HCT116 (cell line): Measurements from ENCODE around the gene CD248.

Experiments used
- CEBPB ChIP-seq: IDR thresholded peaks from 2 replicates; pipeline ENCODE4 v1.6.1; 2012; ENCODE audit warnings: low read depth
- EZH2 ChIP-seq: fragments of 200-600 bp; sonication (generic); IDR thresholded peaks from 2 replicates; pipeline ENCODE4 v1.6.1; 2017; ENCODE audit warnings: antibody characterized with exemption, mixed run types
- JUND ChIP-seq: IDR thresholded peaks from 2 replicates; pipeline ENCODE4 v1.6.1; 2012
- POLR2A ChIP-seq: IDR thresholded peaks from 2 replicates; pipeline ENCODE4 v1.7.0; 2011; ENCODE audit warnings: borderline replicate concordance; ENCODE audit not compliant: insufficient read depth, insufficient read length; ENCODE audit errors: extremely low read depth
- POLR2AphosphoS5 ChIP-seq: IDR thresholded peaks from 2 replicates; pipeline ENCODE4 v1.6.1; 2011; ENCODE audit warnings: mild to moderate bottlenecking, low read depth, low read length, moderate library complexity
- RAD21 ChIP-seq: IDR thresholded peaks from 2 replicates; pipeline ENCODE4 v1.6.1; 2012; ENCODE audit warnings: low read depth, mild to moderate bottlenecking
- YY1 ChIP-seq: IDR thresholded peaks from 2 replicates; pipeline ENCODE4 v1.6.1; 2011; ENCODE audit warnings: low read length, low read depth, moderate library complexity, mild to moderate bottlenecking; ENCODE audit not compliant: insufficient replicate concordance; ENCODE audit errors: extremely low read depth
- TF ChIP-seq, protein P1 (sequence below), 3 experiments: fragments of 200-600 bp in 1 of 3; sonication (generic) in 1 of 3; IDR thresholded peaks in 2 of 3; conservative IDR thresholded peaks in 1 of 3; 2 replicates each; pipeline ENCODE4 v1.5.1; 2012 to 2017; ENCODE audit warnings: low read depth in 2 of 3, low read length in 2 of 3, antibody characterized with exemption in 1 of 3, borderline replicate concordance in 1 of 3, control low read depth in 1 of 3, mild to moderate bottlenecking in 1 of 3, mixed read lengths in 1 of 3, mixed run types in 1 of 3, moderate library complexity in 1 of 3; ENCODE audit not compliant: insufficient read depth in 1 of 3

GRCh38 chr11:66317322-66317722 lies 478 bp upstream of the CD248 start:
- TF ChIP-seq POLR2A (no peak), POLR2AphosphoS5 (no peak), YY1 (no peak), RAD21 (no peak), EZH2 (no peak), JUND (no peak), CEBPB (no peak)
- TF ChIP-seq, protein P1, sequence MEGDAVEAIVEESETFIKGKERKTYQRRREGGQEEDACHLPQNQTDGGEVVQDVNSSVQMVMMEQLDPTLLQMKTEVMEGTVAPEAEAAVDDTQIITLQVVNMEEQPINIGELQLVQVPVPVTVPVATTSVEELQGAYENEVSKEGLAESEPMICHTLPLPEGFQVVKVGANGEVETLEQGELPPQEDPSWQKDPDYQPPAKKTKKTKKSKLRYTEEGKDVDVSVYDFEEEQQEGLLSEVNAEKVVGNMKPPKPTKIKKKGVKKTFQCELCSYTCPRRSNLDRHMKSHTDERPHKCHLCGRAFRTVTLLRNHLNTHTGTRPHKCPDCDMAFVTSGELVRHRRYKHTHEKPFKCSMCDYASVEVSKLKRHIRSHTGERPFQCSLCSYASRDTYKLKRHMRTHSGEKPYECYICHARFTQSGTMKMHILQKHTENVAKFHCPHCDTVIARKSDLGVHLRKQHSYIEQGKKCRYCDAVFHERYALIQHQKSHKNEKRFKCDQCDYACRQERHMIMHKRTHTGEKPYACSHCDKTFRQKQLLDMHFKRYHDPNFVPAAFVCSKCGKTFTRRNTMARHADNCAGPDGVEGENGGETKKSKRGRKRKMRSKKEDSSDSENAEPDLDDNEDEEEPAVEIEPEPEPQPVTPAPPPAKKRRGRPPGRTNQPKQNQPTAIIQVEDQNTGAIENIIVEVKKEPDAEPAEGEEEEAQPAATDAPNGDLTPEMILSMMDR (IDR thresholded peaks at IDR 0.05 in 2 of 3, conservative IDR thresholded peaks at IDR 0.05 in 1 of 3; ENCODE audit: borderline replicate concordance in 1 of 3, insufficient read depth in 1 of 3, low read depth in 2 of 3, low read length in 2 of 3): no peak
